GM10847 (cell line): Measurements from ENCODE around the gene CACFD1.

Experiments
- POLR2A ChIP-seq: IDR thresholded peaks from 2 replicates; pipeline ENCODE4 v1.6.1; 2011; ENCODE audit not compliant: insufficient read length; ENCODE audit errors: extremely low read depth

Gene CACFD1

GRCh38 chr9:133472277-133472645 lies 12.5 kb downstream of the CACFD1 start:
- no peak for TF ChIP-seq POLR2A

GRCh38 chr9:133472753-133473378 lies 13.1 kb downstream of the CACFD1 start:
- TF ChIP-seq POLR2A, result no peak

DNA sequence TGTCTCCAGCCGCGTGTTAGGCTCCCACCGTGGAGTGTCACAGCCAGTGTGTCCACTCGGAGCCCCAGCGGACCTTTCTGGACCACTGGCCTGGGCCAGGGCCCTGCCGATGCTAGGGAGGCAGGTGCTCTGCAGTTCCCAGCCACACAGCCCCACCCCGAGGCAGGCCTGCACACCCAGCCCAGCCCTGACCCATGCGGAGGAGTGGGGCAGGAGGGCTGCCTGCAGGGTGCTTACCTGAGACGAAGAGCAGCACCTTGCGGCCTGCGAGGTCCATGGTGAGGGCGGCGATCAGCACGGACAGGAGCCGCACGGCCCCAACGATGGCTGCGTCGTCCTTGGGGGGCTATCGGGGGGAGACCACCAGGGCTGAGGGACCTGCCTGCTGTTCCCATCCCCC lies 14.0 kb downstream of the CACFD1 start:
- no peak for TF ChIP-seq POLR2A

DNA sequence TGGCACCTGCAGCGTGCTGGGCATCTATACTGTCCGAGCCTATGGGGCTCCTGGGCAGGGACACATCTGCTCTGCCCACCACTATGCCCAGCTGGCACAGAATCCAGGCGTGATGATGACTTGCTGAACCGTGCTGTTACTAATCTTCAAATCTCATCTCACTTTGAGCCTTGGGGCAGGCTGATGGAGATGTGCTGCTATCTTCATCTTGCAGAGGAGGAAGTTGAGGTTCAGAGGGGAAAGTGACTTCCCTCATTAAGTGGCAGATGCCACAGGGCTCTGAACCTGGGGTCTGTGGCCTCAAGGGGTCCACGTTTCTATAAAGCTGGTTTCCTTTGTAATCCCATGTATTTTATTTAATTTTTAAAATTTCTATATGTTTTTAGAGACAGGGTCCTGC lies 14.4 kb downstream of the CACFD1 start:
- TF ChIP-seq POLR2A, result no peak

DNA sequence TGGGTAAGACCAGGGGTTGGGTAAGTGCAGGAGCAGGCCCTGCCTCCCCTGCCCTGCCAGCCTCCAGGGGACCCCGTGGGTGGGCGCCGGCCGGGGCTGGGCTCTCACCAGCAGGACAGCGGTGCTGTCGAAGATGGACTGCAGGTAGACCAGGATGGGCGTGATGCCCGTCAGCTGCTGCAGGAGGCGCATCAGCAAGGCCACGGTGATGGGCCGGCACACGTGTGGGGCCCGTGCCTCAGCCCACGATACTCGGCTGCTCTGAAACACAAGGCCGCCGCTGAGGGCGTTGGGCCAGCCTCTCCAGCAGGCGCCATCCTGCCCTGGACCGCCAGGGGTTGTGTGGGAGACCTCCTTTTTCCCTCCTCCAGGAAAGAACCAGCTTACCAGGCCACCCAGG lies 15.1 kb downstream of the CACFD1 start:
- TF ChIP-seq POLR2A, result no peak

DNA sequence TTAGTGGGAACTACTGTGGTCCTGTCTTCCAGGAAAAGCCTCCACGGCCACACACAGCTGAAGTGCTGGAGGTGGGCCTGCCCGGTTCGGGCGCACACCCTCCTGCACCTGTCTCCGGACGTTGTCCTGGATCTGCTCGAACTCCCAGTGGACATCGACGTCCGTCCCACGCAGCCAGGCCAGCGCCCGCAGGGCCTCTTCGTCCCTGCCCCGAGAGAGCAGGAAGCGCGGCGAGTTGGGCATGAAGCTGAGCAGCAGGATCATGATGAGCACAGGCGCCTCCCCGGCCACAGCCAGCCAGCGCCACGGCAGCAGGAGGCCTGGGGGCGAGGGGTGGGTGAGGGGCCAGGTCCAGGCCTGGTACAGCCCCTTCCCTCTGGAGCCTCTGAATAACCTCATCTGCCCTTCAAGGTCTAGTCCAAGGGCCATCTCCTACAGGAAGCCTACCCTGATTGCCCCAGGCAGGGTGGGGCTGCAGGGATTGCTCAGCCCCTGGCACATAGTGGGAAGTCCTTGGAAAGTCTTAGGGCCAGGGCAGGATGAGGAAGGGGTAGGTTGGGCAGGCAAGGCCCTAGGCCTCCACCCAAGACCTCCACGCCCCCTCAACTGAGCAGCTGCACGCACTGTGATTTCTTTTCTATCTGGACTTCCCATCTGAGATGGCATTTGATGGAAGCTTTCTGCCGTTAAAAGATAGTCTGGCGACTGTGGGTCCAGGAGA lies 15.7 kb downstream of the CACFD1 start:
- no peak for TF ChIP-seq POLR2A

- TF ChIP-seq POLR2A, result no peak
Measured at GRCh38 chr9:133476036-133476931, 16.5 kb downstream of the CACFD1 start.

GRCh38 chr9:133476941-133477340 lies 17.2 kb downstream of the CACFD1 start:
- TF ChIP-seq POLR2A, result no peak

- no peak for TF ChIP-seq POLR2A
Measured at GRCh38 chr9:133477461-133477860, 17.7 kb downstream of the CACFD1 start.

DNA sequence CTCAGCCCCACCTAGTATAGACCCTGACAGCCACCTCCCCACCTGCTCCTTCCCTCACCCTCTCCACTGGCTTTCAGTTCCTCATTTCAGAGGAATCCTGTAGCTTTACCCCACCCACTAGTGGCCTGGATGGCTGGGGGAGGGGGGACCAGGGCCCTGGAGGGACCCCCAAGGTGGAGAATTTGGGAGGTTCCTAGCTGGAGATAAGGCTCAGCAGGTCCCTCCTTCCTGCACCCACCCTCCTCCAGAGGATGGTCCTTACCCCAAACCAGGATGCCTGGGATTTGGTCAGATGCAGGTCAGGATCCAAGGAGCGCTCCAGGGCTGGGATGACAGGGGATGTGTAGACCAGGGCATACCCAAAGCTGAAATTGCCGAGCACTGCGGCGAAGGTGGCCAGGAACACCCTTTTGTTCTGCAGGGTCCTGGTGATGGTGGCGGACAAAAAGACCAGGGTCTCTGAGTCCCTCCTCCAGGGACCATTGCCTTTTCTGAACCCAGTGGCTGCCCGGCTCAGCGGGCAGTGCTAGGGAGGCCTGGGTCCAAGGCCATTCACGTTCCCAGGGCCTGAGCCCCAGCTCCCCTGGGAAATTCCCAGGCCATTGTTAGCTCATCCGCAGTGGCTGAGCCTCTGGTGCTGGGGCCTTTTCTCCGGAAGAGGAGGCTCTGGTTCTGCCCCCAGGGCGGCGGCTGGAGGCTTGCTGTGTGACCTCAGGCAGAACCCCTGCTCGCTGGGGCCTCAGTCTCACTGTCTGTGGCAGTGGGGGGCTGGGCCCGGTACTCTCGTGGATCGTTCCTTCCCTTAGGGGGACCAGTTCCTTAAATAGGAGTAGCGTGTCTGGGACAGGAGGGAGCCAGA lies 18.4 kb downstream of the CACFD1 start:
- TF ChIP-seq POLR2A, result no peak

GRCh38 chr9:133478851-133479711 lies 19.3 kb downstream of the CACFD1 start, which contains the start of gene SLC2A6:
SLC2A6 (minus strand) TSS chr9:133479099; CDS start chr9:133479059, 40 bp downstream.
- peak; percentile 75 for TF ChIP-seq POLR2A

DNA sequence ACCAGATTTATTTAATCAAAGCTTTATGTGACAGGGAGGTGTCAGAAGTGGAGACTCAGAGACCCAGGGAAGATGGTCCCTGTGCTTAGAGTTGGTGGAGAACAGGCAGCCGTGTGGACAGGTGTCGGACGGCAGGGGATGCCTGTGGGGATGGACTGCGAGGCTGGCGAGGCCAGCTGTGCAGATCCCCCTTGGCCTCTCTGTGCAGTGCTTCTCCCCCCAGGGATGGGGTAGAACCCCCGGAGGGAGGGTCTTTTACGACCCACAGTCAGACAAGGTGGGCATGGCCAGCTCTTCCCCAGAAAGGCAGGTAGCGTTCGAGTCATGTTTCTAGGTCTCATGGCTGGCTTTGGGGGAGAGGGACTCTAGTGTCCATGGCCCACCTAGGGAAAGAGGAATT lies 23.8 kb downstream of the CACFD1 start:
- no peak for TF ChIP-seq POLR2A

DNA sequence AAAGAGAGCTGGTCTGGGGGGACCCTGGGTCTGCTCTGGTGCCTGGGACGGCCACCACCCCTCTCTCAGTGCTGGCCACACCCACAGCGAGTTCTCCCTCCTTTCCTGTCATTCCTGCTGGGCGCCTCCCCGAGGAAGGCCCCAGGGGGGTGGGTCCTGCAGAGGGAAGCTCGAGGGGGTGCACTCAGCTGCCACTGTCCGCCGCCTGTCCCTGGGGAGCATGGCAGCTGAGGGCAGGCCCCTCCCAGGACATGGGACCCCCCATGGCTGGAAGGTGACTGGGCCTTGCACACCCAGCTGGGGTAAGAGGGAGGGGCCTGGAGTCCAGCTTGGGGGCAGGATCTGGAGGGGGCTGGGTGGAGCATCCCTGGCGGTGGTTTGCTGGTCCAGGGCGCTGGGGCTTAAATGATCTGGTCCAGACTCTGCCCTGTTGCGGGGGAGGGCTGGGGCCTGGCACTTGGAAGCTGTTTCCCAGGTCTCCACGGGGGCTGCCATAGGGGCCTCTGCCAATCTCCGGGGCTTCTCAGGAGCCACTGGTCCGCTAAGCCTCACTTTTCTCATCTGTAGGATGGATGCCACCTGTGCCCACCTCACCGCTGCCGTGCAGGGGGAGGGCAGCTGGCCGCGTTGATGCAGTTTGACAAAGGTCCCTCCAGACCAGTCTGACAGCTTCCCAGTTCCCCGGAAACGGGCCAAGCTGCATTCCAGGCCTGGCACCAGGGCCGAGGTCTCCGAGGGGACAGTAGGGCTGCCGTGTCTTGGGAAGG lies 25.1 kb downstream of the CACFD1 start:
- no peak for TF ChIP-seq POLR2A
